ENCODE measurements around the gene ING2.
"Not testable (repeated sequence)": the region's sequence is repeated elsewhere in the genome, so short reads cannot be mapped to it uniquely, and the experiment has no call there.

The ING2 gene

GRCh38 chr4:183552274-183553146 lies 47.7 kb downstream of the ING2 start:
- no peak for DNase-seq

- not testable (repeated sequence) for DNase-seq
Observed at GRCh38 chr4:183553147-183553478, 48.3 kb downstream of the ING2 start.

- DNase-seq, result no peak
Observed at GRCh38 chr4:183553601-183554345, 48.9 kb downstream of the ING2 start.

GRCh38 chr4:183554346-183554686 lies 49.5 kb downstream of the ING2 start:
- no peak for DNase-seq

GRCh38 chr4:183554878-183555585 lies 50.2 kb downstream of the ING2 start:
- peak; percentile 40 for DNase-seq

- DNase-seq, result no peak
Observed at GRCh38 chr4:183556947-183557346, 52.1 kb downstream of the ING2 start.

- DNase-seq, result no peak
Observed at GRCh38 chr4:183557611-183558010, 52.8 kb downstream of the ING2 start.

- no peak for DNase-seq
Observed at GRCh38 chr4:183558873-183559272, 54.0 kb downstream of the ING2 start.

GRCh38 chr4:183561905-183562304 lies 57.0 kb downstream of the ING2 start:
- no peak for DNase-seq

Data from hematopoietic multipotent progenitor cell treated with erythropoietin and hydrocortisone succinate and interleukin-3 and kit ligand, for 4 days (in vitro differentiated cells).